Erythroblast (primary cell): ENCODE results near the gene TRABD2B.

Source experiments
- GATA1 ChIP-seq: IDR thresholded peaks from 2 replicates; pipeline ENCODE4 v1.6.1; 2011; ENCODE audit warnings: low read depth, mild to moderate bottlenecking, control low read depth, low read length, moderate library complexity
- POLR2A ChIP-seq: IDR thresholded peaks from 2 replicates; pipeline ENCODE4 v1.6.1; 2011; ENCODE audit warnings: mild to moderate bottlenecking, low read length

GRCh38 chr1:47769295-47769694 is 227.9 kb downstream of the TRABD2B start:
- TF ChIP-seq POLR2A (no peak), GATA1 (no peak)
